Activated naive CD4-positive, alpha-beta T cell treated with anti-CD3 and anti-CD28 coated beads, Interleukin-2, amount 50 U/mL, for 16 hours (primary cell): ENCODE measurements around the gene DNAH11.

Experiments used
- DNase-seq: peaks from one replicate; pipeline ENCODE4 v3.0.0-alpha.2; 2020

Gene DNAH11

DNA sequence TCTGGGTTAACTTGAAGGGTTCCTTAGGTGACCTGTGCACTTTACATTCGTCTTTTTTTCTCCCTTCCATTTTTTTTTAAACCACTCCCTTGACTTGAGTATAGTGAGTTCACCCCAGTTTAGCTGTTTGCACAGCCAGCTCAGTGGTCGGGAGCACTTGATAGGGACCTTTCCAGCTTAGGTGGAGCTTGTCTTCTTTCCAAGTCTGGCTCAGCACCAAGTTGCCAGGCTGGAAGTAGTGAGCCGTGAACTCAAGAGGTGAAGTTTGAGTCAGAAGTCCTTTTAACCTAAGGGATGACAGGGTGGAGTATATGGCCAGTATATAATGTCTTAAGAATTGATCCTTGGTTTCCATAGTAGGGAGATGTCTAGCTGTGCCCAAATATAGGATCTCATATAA lies 7.2 kb downstream of the DNAH11 start:
- DNase-seq = no peak

DNA sequence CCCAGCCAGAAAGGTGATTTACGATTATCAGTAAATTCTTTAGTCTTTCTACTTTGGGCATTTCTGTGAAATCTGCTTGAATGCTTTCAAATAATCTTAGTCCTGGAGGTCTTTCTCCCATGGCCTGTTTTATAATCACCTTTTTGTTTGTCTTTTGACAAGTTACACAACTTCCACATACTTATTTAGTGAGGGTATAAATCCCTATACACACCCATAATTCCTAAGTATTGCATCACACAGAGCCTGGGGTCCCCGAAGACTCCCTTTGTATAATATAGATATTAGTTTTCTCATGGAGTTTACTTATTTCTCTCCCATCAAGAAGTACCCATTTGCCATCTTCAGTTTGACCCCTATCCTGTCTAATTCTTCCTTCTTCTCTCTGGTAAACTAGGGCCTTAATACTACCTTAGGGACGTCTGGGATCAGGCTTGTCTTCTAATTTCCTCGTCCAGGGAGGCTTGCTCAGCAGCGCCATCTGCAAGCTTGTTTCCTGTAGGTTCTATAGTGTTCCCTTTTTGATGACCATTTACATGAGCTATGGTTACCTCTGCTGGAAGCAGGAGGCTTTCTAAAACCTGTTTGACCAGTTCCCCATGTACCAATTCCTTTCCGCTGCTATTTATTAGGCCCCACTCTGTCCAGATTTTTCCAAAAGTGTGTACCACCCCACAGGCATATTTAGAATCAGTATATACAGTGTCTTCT lies 8.1 kb downstream of the DNAH11 start:
- DNase-seq = no peak

DNA sequence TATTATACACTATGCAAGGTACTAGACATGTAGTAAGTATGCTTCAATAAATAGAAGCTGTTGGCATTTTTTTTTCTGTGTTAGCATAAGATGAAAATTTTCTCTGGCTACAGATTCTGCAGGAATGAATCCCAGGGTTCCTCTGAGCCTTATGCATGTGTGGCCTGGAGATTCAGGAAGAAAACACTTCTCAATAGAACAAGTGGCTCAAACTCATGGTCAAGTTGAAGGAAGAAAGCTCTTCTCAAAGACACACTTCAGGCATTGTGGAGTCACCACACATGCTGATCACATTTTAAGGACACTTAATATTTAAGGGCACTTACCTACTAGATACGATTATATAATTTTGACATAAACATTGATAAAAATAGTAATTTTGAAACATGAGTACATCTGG lies 19.5 kb downstream of the DNAH11 start:
- DNase-seq = no peak

DNA sequence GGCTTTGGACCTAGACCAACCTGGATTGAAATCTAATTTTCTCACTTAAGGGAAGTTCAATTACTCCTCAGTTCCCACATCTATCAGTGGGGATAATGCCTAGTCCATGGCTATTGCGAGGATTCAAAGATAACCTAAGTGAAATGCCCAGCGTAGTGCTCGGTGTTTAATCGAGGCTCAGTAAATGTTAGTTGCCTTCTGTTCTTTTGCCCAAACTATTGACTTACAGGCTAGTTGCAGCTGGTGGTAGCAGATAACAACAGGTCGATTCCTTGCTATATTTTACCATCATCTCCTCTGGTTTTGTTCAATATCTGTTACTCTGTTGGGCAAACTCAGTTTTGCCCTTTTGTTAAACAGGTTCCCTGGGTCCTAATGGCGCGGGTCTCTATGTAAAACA lies 22.8 kb downstream of the DNAH11 start:
- no peak for DNase-seq

DNA sequence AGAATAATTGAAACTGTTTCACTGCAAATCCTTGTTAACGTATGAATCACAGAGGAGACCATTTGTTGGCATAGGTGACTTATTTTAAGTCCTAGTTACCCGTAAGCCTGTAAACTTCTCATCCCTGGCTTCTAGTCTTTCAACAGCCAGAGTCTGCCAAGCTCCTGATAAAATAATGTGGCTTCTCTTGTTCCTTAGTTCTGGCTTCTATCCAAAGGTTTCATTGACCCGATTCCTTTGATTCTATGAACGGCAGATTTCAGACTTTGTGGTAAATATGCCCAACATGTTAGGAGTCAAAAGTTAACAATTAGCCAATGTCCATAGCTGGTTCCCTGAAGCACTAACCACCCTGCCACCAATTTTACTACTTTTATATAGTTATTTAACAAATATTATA lies 23.3 kb downstream of the DNAH11 start:
- DNase-seq = no peak

DNA sequence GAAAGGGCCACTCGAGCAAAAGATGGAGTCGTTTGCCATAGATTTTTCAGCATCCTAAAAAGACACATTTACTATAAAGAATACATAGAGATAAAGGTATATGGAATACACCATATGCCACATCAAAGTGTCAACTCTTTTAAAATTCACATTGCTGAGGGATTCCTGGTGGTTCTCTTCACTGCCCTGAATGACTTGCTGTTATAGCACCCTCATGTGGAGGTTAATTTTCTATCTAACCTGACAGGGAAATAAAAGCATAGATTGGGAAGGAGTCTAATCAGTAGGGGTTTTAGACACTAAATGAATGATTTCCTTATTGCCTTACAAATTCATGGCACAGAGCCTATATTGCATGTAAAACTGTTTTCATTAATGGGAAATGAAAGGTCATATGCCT lies 25.9 kb downstream of the DNAH11 start:
- DNase-seq = no peak

DNA sequence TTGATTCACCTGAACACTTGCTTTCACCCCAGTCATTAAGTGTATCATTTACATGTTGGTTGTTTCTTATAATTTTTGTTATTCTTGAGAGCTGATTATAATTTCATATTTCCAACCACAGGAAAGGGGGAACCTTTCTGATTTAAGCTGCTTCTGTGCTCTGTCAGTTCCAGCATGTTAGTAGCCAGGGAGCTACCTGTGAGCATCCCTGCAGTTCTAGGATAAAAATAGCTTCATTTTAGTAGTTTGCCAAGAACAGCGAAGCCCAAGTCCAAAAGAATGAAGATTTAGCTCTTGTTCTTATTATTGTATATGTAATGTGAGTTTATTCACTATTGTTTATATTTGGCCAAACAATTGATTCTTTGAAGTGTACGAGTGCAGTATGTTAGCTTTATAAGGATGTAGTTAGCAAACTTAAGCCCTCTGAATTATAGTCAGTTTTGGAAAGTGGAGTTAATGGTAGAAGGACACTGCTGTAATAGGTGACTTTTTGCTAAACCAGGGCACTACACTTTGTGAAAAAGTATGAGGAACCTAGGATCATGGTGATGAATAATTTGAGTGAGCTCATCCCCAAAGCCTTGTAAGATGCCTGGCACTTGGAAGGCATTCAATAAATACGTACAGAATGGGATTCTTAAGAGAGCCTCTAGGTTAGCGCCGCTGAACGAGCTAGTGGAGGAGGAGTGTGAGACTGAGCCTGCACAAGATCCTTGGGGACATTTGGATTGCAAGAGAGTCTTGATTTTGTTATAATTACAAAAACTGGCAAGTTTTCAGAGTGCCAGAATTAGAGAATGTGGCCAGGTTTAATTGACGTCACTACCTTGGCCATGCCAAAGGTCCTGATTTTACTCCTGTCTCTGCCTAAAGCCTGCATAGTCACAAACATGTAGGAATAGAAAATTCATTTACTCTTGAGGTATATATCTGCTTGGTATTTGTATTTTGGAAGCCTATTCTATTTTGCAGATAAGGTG lies 29.8 kb downstream of the DNAH11 start:
- no peak for DNase-seq

DNA sequence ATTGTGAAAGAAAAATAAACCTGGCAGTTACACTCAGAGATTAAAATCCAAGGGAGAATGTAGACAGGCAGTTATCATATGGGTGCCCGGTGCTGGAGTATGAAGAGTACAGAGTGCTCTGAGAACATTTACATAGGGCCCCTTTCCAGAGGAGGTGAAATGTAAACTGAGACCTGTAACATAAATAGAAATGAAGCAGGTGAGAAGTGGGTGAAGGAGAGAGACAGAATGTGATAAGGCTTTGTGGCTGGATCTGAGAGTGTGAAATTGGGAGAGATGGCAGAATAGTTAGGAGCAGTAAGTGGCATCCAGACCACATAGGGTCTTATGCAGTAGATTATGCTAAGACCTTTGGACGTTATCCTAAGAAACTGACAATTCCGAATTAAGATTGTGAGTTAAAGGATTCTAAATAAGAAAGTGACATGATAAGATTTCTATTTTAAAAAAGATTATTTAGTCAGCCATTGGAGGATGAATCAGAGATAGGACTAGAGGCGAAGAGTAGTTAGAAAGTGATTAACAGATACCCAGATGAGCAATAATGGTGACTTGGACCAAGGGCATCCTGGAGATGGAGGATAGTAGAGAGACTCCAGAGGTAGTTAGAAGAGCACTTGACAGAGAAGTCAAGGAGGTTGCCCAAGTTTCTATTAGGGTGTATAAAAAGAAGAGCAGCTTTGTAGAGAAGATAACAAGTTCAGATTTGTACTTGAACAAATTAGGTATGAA lies 36.7 kb downstream of the DNAH11 start:
- no peak for DNase-seq

DNA sequence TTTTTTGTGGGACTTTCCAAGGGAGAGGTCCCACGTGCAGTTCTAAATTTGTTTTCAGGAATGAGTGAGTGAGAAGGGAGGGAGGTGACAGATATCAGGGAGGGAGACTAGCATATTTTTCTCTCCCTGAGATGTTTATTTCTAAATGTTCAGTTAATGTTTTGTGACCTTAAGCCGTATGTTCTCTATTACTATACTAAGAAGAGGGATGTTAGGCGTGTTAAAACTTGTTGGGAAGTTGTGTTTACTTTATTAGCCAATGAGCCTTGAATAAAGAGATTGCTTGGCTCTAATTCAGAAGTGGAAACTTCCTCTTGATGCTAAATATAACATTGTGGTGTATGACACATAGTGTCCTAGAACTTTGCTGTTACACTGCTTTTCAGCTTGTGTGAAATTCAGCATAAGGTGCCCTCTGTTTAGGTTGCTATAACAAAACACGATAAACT lies 37.3 kb downstream of the DNAH11 start:
- no peak for DNase-seq

DNA sequence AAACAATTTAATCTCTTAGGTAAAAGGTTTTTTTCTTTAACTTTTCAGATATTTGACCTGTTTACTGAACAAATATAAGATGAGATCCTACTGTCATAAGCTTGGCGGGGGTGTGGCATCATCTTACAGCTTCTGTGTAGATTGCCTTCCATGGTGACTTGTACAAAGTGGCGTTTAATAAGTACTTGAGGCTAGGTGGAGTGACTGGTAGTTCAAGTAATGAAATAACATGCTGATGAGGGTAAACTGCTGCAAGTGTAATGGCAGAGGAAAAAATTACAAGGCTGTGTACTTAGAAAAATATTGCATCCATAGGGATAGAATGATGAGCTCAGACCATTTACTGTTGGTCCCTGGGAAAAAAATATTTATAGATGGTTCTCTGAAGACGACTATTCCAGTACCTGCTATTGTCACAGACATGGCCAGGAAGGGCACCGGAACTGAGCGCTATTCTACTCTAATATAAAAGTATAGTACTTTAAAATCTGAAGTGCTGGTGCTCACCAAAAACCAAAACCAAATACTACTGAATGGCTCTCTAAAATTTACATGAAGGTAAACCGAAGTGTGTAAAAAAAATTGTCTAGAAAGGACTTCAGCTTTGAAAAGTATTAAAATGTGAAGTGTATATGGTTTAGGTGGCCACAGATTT lies 42.4 kb downstream of the DNAH11 start:
- no peak for DNase-seq

DNA sequence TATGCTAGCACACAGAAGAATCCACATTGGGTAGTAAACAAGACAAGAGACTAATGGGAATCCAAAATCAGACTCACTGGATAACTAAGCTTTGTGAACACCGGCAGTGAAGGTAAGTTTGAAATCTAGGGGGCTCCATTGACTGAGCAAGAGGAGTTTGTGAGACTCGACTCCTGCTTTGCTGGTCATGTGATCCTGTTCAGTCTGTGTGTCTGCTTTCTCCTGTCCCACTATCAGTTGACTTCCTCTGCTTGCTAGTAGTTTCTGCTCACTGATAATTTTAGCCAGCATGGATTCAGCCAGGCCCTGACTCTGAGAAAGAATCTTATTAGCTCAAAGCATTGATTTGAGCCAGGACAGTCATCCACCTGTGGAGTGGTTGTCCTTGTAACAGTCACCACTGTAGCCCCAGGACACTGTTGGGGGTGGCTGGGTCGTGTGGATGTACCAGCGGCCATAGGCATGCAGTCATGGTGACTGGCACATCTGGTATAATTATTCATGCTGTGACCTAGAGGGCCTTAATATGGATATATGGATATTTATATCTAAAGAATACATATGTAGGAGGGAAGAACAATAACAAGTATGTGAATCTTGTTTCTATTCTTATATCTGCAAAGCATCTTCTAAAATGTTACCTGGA lies 44.4 kb downstream of the DNAH11 start:
- DNase-seq = no peak

DNA sequence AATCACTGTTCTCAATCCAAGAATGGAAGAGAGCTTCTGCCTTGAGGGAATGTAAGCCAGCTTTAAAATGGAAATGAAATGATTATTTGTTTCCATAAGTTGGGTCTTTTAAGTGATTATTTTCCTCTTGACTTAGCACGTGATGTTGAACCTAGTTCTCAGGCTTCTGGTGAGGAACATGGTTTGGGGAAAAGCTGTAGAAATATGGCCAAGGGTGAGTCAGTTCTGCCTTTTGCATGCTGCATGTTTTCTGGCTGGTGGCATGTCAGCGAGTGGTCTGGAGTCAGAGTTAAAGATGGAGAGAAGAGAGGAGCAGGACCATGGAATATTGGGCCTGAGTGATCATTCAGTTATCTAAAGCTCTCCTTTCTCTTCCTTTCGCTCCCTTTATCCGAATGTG lies 54.0 kb downstream of the DNAH11 start:
- no peak for DNase-seq

DNA sequence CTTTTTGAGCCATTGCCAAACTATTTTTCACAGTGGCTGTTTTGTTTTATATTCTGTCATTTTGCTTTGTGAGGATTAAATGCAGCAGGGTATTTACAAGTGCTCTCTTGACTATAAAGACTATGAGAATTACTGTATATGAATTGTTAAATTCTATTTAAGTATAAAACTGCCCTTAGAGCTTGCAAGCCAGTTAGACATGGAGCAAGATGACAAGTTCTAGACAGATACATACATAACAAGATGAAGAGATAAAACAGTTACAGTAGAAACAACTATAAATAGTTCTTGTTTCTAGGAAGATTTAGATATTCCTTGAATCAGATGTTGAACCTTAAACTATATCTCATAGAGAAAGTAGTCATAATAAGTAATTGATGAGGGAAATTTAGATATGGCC lies 60.6 kb downstream of the DNAH11 start:
- DNase-seq = no peak

DNA sequence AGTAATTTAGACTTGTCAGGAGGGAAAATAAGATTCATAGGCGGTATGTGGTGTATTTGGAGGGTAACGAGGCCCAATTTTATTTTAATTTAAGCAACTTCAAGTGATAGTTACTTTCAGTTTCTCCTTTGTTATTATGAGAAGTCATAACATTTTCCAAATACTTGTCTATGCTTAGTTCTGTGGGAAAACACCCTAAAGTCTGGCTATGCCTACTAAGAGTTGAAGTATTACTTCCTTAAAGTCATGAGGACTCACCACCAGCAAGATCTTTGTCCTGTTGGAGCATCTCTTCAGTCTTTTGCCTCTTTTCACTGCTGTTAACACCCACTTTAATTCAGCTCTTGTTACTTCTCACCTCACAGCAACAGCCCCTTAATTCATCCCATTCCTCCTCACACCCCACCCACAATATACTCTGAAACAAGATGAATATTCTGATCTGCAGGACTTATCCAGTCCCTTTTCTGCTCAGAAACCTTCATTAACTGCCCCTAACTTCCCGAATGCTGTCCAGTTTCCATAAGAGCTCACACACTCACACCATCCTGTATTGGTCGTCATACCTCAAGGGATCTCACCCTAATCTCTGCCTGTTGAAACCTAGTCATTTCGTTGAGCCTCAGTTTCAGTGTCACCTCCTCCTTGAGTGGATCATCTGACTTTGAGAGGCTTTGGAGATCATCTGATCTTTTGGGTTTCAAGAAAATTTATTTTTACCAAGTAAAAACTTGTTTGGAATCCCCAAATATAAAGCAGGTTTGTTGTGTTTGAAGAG lies 61.3 kb downstream of the DNAH11 start:
- no peak for DNase-seq

DNA sequence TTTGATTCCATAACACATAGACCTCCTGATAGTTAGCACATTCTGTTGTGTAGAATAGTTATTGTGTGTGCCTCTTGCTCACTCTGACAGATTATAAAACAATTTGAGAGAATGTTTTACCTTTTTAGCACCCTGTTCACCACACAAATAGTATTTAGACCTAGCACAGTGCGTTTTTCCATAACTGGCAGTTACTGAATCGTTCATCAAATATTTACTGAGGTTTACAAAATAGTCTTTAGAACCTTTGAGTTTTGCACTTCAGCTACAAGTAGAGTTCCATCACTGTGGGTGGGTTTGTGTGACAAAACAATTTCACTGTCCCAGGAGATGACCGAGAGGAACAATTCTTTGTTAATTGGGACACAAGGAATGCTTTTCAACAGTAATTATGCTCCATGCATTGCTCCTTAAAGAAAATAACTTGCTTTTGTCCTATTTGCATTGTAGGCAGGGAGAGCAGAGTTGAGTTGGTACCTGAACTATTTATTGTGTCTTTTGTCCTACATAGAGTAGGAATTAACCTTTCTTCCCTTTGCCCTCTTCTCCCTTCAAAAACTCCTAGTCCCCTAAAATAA lies 62.3 kb downstream of the DNAH11 start:
- DNase-seq = no peak

DNA sequence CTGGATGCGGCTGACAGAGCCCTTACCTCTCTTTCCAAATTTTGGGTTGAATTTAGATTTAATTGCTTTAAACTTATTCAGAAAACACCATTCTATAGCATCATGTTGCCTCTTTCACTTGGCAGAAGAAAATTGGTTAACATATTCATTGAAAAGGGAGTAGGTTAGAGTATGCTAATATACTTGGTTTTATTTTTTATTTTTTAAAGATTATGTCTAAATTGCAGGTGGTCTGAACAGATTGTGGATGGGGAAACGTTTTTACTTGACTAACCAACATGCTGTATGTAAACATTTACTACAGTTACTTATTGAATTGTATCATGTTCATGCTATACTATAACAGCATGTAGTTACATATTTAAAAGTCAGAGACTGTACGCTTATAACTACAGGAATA lies 65.6 kb downstream of the DNAH11 start:
- no peak for DNase-seq

DNA sequence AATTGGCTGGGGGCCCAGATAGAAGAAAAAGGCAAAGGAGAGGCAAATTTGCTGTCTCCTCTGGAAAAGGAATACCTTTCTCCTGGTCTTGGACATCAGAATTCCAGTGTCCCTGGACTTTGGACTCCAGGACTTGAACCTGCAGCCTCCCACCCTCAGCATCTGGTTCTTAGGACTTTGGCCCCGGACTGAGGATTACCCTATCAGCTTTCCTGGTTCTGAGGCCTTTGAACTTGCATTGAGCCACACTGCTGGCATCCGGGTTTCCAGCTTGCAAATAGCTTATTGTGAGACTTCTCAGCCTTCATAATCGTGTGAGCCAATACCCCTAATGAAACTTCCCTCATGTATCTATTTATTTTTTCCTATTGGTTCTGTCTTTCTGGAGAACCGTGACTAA lies 68.3 kb downstream of the DNAH11 start:
- no peak for DNase-seq

DNA sequence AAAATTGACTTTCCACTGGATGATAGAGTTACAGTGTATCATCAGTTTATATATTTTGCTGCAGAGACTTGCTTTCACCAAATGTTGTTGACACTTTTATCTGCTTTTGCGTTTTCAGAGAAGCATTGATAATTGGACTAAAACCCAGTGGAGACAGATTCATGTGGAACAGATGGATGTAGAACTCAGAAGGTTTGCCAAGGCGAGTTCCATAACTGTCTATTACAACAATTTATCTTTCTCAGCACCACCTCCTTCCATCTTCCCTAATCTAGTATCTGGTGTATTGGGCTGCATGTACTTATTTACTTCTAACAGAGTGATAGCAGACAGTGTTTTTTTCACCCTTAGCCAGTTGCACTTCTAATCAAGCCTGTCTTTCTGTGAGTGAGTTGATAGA lies 73.3 kb downstream of the DNAH11 start:
- no peak for DNase-seq

DNA sequence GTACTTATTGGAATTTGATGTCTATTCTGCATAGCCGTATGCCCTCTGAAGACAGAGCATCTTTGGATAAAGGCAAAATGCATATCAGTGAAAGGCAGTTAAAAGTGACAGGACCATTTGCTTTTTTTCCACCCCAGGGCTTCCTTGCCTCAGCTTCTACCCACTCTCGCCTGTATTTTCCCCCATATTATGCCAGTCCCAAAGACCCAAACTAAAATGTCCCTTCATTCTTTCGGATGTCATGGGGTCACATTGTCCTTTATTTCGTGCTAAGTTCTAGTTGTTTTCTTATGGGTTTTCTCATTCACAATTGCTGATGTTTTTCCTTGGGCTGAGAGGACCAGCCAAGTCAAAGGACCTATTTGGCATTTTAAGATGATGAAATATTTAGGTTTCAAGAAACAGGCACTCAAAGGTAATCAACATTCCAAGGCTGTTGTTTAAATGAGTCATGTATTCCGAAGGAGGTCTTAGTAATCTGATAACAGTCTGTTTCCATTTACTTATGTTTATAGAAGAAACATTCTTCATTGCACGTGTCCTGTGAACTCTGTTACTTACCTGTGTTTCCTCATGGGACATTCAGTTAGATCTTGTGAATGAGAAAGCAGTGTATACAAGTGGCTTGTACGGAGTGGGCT lies 74.1 kb downstream of the DNAH11 start:
- DNase-seq = no peak

DNA sequence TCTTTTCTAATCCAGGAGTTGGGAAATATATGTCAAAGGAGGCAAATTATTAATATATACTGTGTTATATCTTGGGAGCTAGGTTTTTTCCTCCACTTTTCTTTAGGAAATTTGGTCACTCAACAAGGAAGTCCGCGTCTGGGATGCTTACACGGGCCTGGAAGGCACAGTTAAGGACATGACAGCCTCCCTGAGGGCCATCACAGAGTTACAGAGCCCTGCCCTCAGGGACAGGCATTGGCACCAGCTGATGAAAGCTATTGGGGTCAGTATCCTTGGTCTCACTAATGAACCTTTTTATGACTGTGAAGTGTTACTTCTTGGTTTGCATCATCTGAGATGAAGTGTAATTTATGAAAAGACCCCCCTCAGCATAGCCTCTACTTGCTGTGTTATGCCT lies 74.7 kb downstream of the DNAH11 start:
- no peak for DNase-seq

DNA sequence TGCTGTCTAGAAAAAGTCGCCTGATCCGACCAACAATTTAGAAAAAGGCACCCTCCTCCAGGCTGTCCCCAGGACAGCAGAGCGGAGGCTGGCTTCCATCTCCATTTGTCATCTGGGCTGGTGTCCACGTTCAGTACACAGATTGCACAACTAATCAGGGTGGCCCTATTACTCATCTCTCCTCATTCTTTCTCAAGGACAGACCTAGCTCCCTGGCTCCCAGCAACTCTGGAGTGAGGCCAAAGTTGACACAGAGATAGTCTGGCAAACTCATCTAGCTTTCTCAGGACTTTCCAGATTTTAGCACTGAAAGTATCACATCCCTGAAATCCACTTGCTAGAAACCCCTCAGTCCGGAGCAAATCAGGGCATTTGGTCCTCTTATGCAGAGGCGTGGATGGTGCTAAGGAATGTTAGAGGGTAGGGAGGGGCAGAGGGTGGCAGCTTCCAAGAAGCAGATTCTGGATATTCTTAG lies 75.1 kb downstream of the DNAH11 start:
- DNase-seq = no peak
